T-cell (primary cell): ENCODE measurements around the gene RRP8. TPM values are rescaled to one million over a fixed set of nuclear protein-coding genes. Genes with fewer than 3 reads are reported as not detected.

Experiments used
- ATAC-seq, 4 experiments: fragments of 200-7000 bp in 3 of 4; fragments of 150-1000 bp in 1 of 4; cut with Tn5 transposase; replicated peaks in 1 of 4; 1 replicate in 3 of 4; 2 replicates in 1 of 4; pipeline ENCODE4 v1.10.0; 2021; ENCODE audit warnings: moderate library complexity in 3 of 4, mild to moderate bottlenecking in 2 of 4, moderate number of reproducible peaks in 1 of 4
- CTCF ChIA-PET, 2 donors: fragments of 300-600 bp; sonication (Branson Sonifier 250); formaldehyde crosslinking; loops; one replicate each; lab custom pipeline; 2022; ENCODE audit warnings: antibody characterized with exemption in 2 of 2; lab: Charles Lee
- POLR2A ChIA-PET, 2 donors: fragments of 300-600 bp; sonication (Branson Sonifier 250); formaldehyde crosslinking; loops; one replicate each; lab custom pipeline; 2022; ENCODE audit warnings: antibody characterized with exemption in 2 of 2; lab: Charles Lee
- DNase-seq, 35 experiments: peaks; one replicate each; pipeline versions ENCODE4 v3.0.0 to v3.0.0-alpha.2; 2013 to 2023
- H3K27ac ChIP-seq: one replicate; pipeline ENCODE4 v1.5.1; 2013; ENCODE audit warnings: low read length
- H3K27me3 ChIP-seq, 2 experiments: replicated peaks in 1 of 2; 1 replicate in 1 of 2; 2 replicates in 1 of 2; pipeline versions ENCODE4 v1.6.1 to v1.7.0; 2013; ENCODE audit warnings: low read length in 1 of 2, mixed read lengths in 1 of 2; ENCODE audit not compliant: control insufficient read depth in 2 of 2, insufficient read depth in 2 of 2; ENCODE audit errors: extremely low read depth in 1 of 2
- H3K36me3 ChIP-seq, 2 donors: 1 replicate in 1 of 2; 2 replicates in 1 of 2; pipeline versions ENCODE4 v1.6.1 to v1.7.0; 2013; ENCODE audit warnings: low read length in 1 of 2; ENCODE audit not compliant: control insufficient read depth in 2 of 2, insufficient read depth in 1 of 2; ENCODE audit errors: extremely low read depth in 1 of 2
- H3K4me1 ChIP-seq, 2 experiments: 1 replicate in 1 of 2; 2 replicates in 1 of 2; pipeline versions ENCODE4 v1.6.1 to v1.7.0; 2013; ENCODE audit warnings: low read length in 2 of 2, mixed read lengths in 1 of 2; ENCODE audit not compliant: insufficient read depth in 2 of 2, control insufficient read depth in 1 of 2; ENCODE audit errors: extremely low read depth in 1 of 2
- H3K4me3 ChIP-seq, 2 donors: 1 replicate in 1 of 2; 2 replicates in 1 of 2; pipeline versions ENCODE4 v1.5.1 to v1.7.0; 2013; ENCODE audit warnings: mild to moderate bottlenecking in 2 of 2, low read length in 1 of 2, moderate library complexity in 1 of 2; ENCODE audit not compliant: control insufficient read depth in 1 of 2; ENCODE audit errors: extremely low read depth in 1 of 2
- H3K9me3 ChIP-seq: 2 replicates; pipeline ENCODE4 v1.7.0; 2013
- H3K27ac Mint-ChIP-seq, 2 donors: one replicate each; pipeline ENCODE4 v1.8.0; 2020 to 2021; ENCODE audit warnings: mild to moderate bottlenecking in 2 of 2, mixed read lengths in 2 of 2
- H3K27me3 Mint-ChIP-seq, 2 donors: one replicate each; pipeline ENCODE4 v1.8.0; 2021 to 2022; ENCODE audit warnings: mixed read lengths in 2 of 2
- H3K36me3 Mint-ChIP-seq: one replicate; pipeline ENCODE4 v1.8.0; 2021; ENCODE audit warnings: mixed read lengths
- H3K4me1 Mint-ChIP-seq, 3 donors: one replicate each; pipeline ENCODE4 v1.8.0; 2020 to 2022; ENCODE audit warnings: mixed read lengths in 3 of 3, mild to moderate bottlenecking in 1 of 3
- H3K4me3 Mint-ChIP-seq, 3 donors: one replicate each; pipeline ENCODE4 v1.8.0; 2020 to 2022; ENCODE audit warnings: mild to moderate bottlenecking in 3 of 3, mixed read lengths in 3 of 3, moderate library complexity in 3 of 3
- H3K9me3 Mint-ChIP-seq, 3 donors: one replicate each; pipeline ENCODE4 v1.8.0; 2020 to 2022; ENCODE audit warnings: mixed read lengths in 3 of 3
- WGBS: methylation state at CpG from one replicate; pipeline ENCODE4 v1.1.5; 2013; ENCODE audit warnings: missing lambda C conversion rate; ENCODE audit not compliant: insufficient coverage; 5-methylcytosine and 5-hydroxymethylcytosine counted together
- total RNA-seq, 35 experiments: library from RNA in 6 of 35; stranded (reverse) in 6 of 35; fragments of 120-200 nt in 1 of 35; gene quantifications; one replicate each; pipeline versions ENCODE4 v1.2.1 to v1.2.4 and lab custom pipeline; 2013 to 2026

The RRP8 gene
- total RNA-seq, 5 donors from 2014 or later (not counting 1 experiment from before 2014, with no cell fraction given): 24.5 to 35.5 (median 32.2) TPM

GRCh38 chr11:6647836-6648235 lies 44.4 kb upstream of the RRP8 start:
- CTCF ChIA-PET: no interaction called here
- 95% methylated on average over 2 of the region's 2 CpGs for WGBS
- POLR2A ChIA-PET: no interaction called here
- H3K4me3 Mint-ChIP-seq: no peak overlapping the region
- no peaks in the 10 kb centered on the region for H3K27me3 Mint-ChIP-seq
- no peaks in the 10 kb centered on the region for H3K27me3 ChIP-seq
- no peak overlapping the region for H3K4me3 ChIP-seq
- no peak overlapping the region for H3K27ac Mint-ChIP-seq
- H3K4me1 ChIP-seq: peaks cover 31 to 45% of the 10 kb centered on the region in 2 experiments
- H3K36me3 ChIP-seq: no peaks in the 10 kb centered on the region
- H3K4me1 Mint-ChIP-seq: no peaks in the 10 kb centered on the region
- peak overlapping the region; percentile 83 for H3K27ac ChIP-seq
- DNase-seq (no peak), ATAC-seq (no peak)
- H3K36me3 Mint-ChIP-seq: no peaks in the 10 kb centered on the region
- no peaks in the 10 kb centered on the region for H3K9me3 Mint-ChIP-seq
- no peaks in the 10 kb centered on the region for H3K9me3 ChIP-seq

GRCh38 chr11:6646918-6647679 lies 43.7 kb upstream of the RRP8 start:
- Mint-ChIP-seq H3K4me3 (no peak overlapping the region), H3K27me3 (no peaks in the 10 kb centered on the region), H3K27ac (no peak overlapping the region), H3K9me3 (no peaks in the 10 kb centered on the region), H3K36me3 (no peaks in the 10 kb centered on the region), H3K4me1 (no peaks in the 10 kb centered on the region)
- peak in 15 of 35 experiments; percentile 14 to 59 (median 25) for DNase-seq
- Histone ChIP-seq H3K27me3 (no peaks in the 10 kb centered on the region), H3K4me3 (peak overlapping the region; percentile 7 to 38), H3K9me3 (no peaks in the 10 kb centered on the region), H3K36me3 (no peaks in the 10 kb centered on the region), H3K27ac (peak overlapping the region; percentile 83), H3K4me1 (peaks cover 28 to 47% of the 10 kb centered on the region in 2 experiments)
- ATAC-seq: peak; percentile 70 to 86 (median 79)
- CTCF ChIA-PET: interaction anchor here (0.6 to 1.2 kb wide), 3 partner anchors 20 to 54 kb away, joined by 3 to 4 read pairs (median 3); no protein-coding TSS in a partner anchor
- POLR2A ChIA-PET: interaction anchor here in 1 of 2 donors (0.6 kb wide), 1 partner anchor 108 kb away, joined by 6 read pairs; no protein-coding TSS in a partner anchor
- WGBS: 42% methylated on average over 6 of the region's 9 CpGs

- peak overlapping the region; percentile 83 for H3K27ac ChIP-seq
- H3K4me3 ChIP-seq: peak overlapping the region in 1 of 2 donors; percentile 7
- Mint-ChIP-seq H3K27ac (no peak overlapping the region), H3K9me3 (no peaks in the 10 kb centered on the region), H3K36me3 (no peaks in the 10 kb centered on the region), H3K4me3 (no peak overlapping the region), H3K27me3 (no peaks in the 10 kb centered on the region), H3K4me1 (no peaks in the 10 kb centered on the region)
- no peaks in the 10 kb centered on the region for H3K36me3 ChIP-seq
- H3K27me3 ChIP-seq: peaks cover 0 to 2% of the 10 kb centered on the region in 2 experiments
- no peak for ATAC-seq
- peaks cover 28 to 47% of the 10 kb centered on the region in 2 experiments for H3K4me1 ChIP-seq
- no peaks in the 10 kb centered on the region for H3K9me3 ChIP-seq
- no peak for DNase-seq
- POLR2A ChIA-PET: interaction anchor here in 1 of 2 donors (0.6 kb wide), 1 partner anchor 108 kb away, joined by 6 read pairs; no protein-coding TSS in a partner anchor
- WGBS: no CpG with 5 or more reads among the region's 3 CpGs
- CTCF ChIA-PET: interaction anchor here (0.6 to 1.2 kb wide), 3 partner anchors 21 to 54 kb away, joined by 3 to 4 read pairs (median 3); no protein-coding TSS in a partner anchor
Observed at GRCh38 chr11:6646576-6646917, 43.1 kb upstream of the RRP8 start.

GRCh38 chr11:6646071-6646470 lies 42.7 kb upstream of the RRP8 start:
- Mint-ChIP-seq H3K36me3 (no peaks in the 10 kb centered on the region), H3K27ac (no peak overlapping the region), H3K4me1 (no peaks in the 10 kb centered on the region), H3K4me3 (no peak overlapping the region), H3K27me3 (no peaks in the 10 kb centered on the region), H3K9me3 (no peaks in the 10 kb centered on the region)
- Histone ChIP-seq H3K27ac (peak overlapping the region; percentile 83), H3K9me3 (no peaks in the 10 kb centered on the region), H3K4me1 (peaks cover 26 to 47% of the 10 kb centered on the region in 2 experiments), H3K27me3 (peaks cover 0 to 7% of the 10 kb centered on the region in 2 experiments), H3K36me3 (no peaks in the 10 kb centered on the region), H3K4me3 (no peak overlapping the region)
- 84% methylated on average over 11 of the region's 12 CpGs for WGBS
- ATAC-seq (no peak), DNase-seq (no peak)
- CTCF ChIA-PET: interaction anchor here in 1 of 2 donors (0.6 kb wide), 1 partner anchor 53 kb away, joined by 4 read pairs; no protein-coding TSS in a partner anchor
- POLR2A ChIA-PET: no interaction called here

GRCh38 chr11:6642957-6643356 lies 39.5 kb upstream of the RRP8 start:
- peaks cover 20 to 43% of the 10 kb centered on the region in 2 experiments for H3K4me1 ChIP-seq

GRCh38 chr11:6640985-6641701 lies 37.7 kb upstream of the RRP8 start:
- Histone ChIP-seq H3K4me1 (peaks cover 9 to 25% of the 10 kb centered on the region in 2 experiments), H3K36me3 (peaks cover 2 to 4% of the 10 kb centered on the region in 2 donors), H3K27ac (no peak overlapping the region), H3K4me3 (no peak overlapping the region), H3K9me3 (no peaks in the 10 kb centered on the region), H3K27me3 (peaks cover 0 to 16% of the 10 kb centered on the region in 2 experiments)
- ATAC-seq: no peak
- Mint-ChIP-seq H3K27ac (no peak overlapping the region), H3K36me3 (peaks cover 3% of the 10 kb centered on the region), H3K4me1 (peaks cover 0 to 6% (median 0%) of the 10 kb centered on the region in 3 donors), H3K9me3 (no peaks in the 10 kb centered on the region), H3K4me3 (no peak overlapping the region), H3K27me3 (no peaks in the 10 kb centered on the region)
- POLR2A ChIA-PET: no interaction called here
- CTCF ChIA-PET: no interaction called here
- no peak for DNase-seq
- WGBS: 91% methylated on average over 25 of the region's 26 CpGs

More at GRCh38 chr11:6642957-6643356, 39.5 kb upstream of the RRP8 start:
- H3K4me3 ChIP-seq: no peak overlapping the region
- peaks cover 0 to 6% (median 0%) of the 10 kb centered on the region in 3 donors for H3K4me1 Mint-ChIP-seq
- H3K27me3 ChIP-seq: peaks cover 0 to 16% of the 10 kb centered on the region in 2 experiments
- H3K27ac ChIP-seq: no peak overlapping the region
- H3K9me3 Mint-ChIP-seq: no peaks in the 10 kb centered on the region
- no peaks in the 10 kb centered on the region for H3K27me3 Mint-ChIP-seq
- H3K36me3 ChIP-seq: peaks cover 2 to 4% of the 10 kb centered on the region in 2 donors
- CTCF ChIA-PET: interaction anchor here in 1 of 2 donors (0.7 kb wide), 1 partner anchor 40 kb away, joined by 3 read pairs; the partner anchor contains the start of gene MRPL17
- no peak overlapping the region for H3K4me3 Mint-ChIP-seq
- H3K36me3 Mint-ChIP-seq: peaks cover 3% of the 10 kb centered on the region
- POLR2A ChIA-PET: no interaction called here
- ATAC-seq (no peak), DNase-seq (no peak)
- WGBS: 64% methylated on average over 6 of the region's 7 CpGs
- H3K27ac Mint-ChIP-seq: no peak overlapping the region
- no peaks in the 10 kb centered on the region for H3K9me3 ChIP-seq
